BLaER1 (cell line): ENCODE results near the gene MTR.
A peak's percentile ranks its signal among the peaks of the same experiment; 100 is the strongest.

Experiments used
- H3K27ac ChIP-seq: shearing (Covaris generic); formaldehyde crosslinking; 2 replicates; pipeline ENCODE4 v1.8.1; 2022
- H3K27me3 ChIP-seq: shearing (Covaris generic); formaldehyde crosslinking; 2 replicates; pipeline ENCODE4 v1.8.1; 2022
- H3K36me3 ChIP-seq: shearing (Covaris generic); formaldehyde crosslinking; 2 replicates; pipeline ENCODE4 v1.8.1; 2022
- H3K4me1 ChIP-seq: shearing (Covaris generic); formaldehyde crosslinking; 2 replicates; pipeline ENCODE4 v1.8.1; 2022
- H3K4me2 ChIP-seq: shearing (Covaris generic); formaldehyde crosslinking; 2 replicates; pipeline ENCODE4 v1.8.1; 2022
- H3K4me3 ChIP-seq: shearing (Covaris generic); formaldehyde crosslinking; 2 replicates; pipeline ENCODE4 v1.8.1; 2022
- H3K9ac ChIP-seq: shearing (Covaris generic); formaldehyde crosslinking; 2 replicates; pipeline ENCODE4 v1.8.1; 2022
- H3K9me3 ChIP-seq: shearing (Covaris generic); formaldehyde crosslinking; 2 replicates; pipeline ENCODE4 v1.8.1; 2022
- H4K20me1 ChIP-seq: shearing (Covaris generic); formaldehyde crosslinking; 2 replicates; pipeline ENCODE4 v1.8.1; 2022
- Cebpa-rat ChIP-seq: shearing (Covaris generic); IDR thresholded peaks from 2 replicates; pipeline ENCODE4 v1.8.1; 2022

MTR gene

GRCh38 chr1:236768601-236769000, 26.5 kb upstream of the MTR start:
- no peaks in the 10 kb centered on the region for H3K9me3 ChIP-seq
- no peaks in the 10 kb centered on the region for H3K4me1 ChIP-seq
- TF ChIP-seq Cebpa-rat, result no peak
- H3K4me3 ChIP-seq, result no peak overlapping the region
- no peaks in the 10 kb centered on the region for H3K27me3 ChIP-seq
- no peak overlapping the region for H3K4me2 ChIP-seq
- no peak overlapping the region for H3K27ac ChIP-seq
- H3K9ac ChIP-seq, result no peak overlapping the region
- no peaks in the 10 kb centered on the region for H3K36me3 ChIP-seq
- H4K20me1 ChIP-seq, result no peaks in the 10 kb centered on the region

DNA sequence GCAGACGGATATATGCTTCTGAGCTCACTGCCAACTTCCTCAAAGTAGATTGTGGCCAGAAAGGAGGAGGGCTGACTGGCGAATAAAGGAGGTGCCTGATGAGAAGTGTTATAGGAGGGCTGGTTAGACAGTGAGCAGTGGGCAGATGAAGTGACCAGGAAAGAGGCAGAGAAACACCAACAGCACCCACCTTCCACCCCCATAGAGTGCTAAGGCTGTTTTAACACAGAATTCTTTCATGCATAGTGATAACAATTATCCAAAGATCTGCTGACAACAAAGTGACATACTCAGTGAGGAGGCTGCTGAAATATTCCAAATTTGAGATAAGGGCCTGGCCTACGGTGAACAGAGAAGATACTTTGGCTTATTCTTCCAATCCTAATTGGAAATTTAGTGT, 21.2 kb upstream of the MTR start:
- H4K20me1 ChIP-seq, result no peaks in the 10 kb centered on the region
- H3K27me3 ChIP-seq, result no peaks in the 10 kb centered on the region
- H3K36me3 ChIP-seq, result no peaks in the 10 kb centered on the region
- H3K9ac ChIP-seq, result no peak overlapping the region
- TF ChIP-seq Cebpa-rat, result no peak
- no peak overlapping the region for H3K27ac ChIP-seq
- peaks cover 2% of the 10 kb centered on the region for H3K9me3 ChIP-seq
- H3K4me1 ChIP-seq, result no peaks in the 10 kb centered on the region
- H3K4me2 ChIP-seq, result no peak overlapping the region
- no peak overlapping the region for H3K4me3 ChIP-seq

DNA sequence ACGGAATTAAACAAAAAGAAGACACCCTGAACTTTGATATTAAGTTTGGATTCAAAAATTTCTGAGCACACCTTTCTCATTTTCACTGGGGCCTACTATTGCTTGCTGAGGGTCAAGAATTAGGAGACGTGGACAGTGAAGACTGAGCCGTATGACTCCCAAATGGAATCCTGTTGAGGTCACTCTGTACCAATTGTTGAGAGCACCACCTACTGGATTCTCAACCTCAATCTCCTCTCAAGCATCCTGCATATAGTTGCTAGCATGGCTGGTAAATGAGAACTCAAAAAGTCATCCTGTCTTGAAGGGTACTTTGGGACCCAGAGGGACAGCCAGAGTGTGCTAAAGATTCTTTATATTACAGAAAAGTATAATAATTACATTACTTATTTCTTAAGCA, 20.2 kb upstream of the MTR start:
- H3K4me1 ChIP-seq, result no peaks in the 10 kb centered on the region
- H3K4me3 ChIP-seq, result no peak overlapping the region
- no peaks in the 10 kb centered on the region for H3K27me3 ChIP-seq
- no peak overlapping the region for H3K27ac ChIP-seq
- no peak overlapping the region for H3K9ac ChIP-seq
- no peaks in the 10 kb centered on the region for H3K36me3 ChIP-seq
- no peak overlapping the region for H3K4me2 ChIP-seq
- H4K20me1 ChIP-seq, result no peaks in the 10 kb centered on the region
- peaks cover 6% of the 10 kb centered on the region for H3K9me3 ChIP-seq
- no peak for TF ChIP-seq Cebpa-rat

DNA sequence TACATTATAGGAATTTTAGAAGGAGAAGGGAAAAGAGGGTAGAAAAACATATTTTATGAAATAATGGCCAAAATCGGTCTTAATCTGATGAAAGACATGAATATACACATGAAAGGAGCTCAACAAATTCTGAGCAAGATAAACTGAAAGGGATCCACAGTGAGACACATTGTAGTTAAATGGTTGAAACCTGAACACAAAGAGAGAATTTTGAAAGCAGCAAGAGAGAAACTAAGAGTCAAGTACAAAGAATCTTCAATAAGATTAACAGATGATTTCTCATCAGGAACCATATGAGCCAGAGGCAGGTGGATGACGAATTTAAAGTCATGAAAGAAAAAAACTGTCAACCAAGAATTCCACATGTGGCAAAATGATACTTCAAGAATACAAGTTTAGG, 15.8 kb upstream of the MTR start:
- Histone ChIP-seq H3K4me2 (no peak overlapping the region), H3K4me3 (no peak overlapping the region), H3K4me1 (no peaks in the 10 kb centered on the region), H3K27ac (no peak overlapping the region), H3K36me3 (no peaks in the 10 kb centered on the region), H4K20me1 (no peaks in the 10 kb centered on the region), H3K9ac (no peak overlapping the region), H3K27me3 (no peaks in the 10 kb centered on the region), H3K9me3 (peaks cover 6% of the 10 kb centered on the region)
- no peak for TF ChIP-seq Cebpa-rat

DNA sequence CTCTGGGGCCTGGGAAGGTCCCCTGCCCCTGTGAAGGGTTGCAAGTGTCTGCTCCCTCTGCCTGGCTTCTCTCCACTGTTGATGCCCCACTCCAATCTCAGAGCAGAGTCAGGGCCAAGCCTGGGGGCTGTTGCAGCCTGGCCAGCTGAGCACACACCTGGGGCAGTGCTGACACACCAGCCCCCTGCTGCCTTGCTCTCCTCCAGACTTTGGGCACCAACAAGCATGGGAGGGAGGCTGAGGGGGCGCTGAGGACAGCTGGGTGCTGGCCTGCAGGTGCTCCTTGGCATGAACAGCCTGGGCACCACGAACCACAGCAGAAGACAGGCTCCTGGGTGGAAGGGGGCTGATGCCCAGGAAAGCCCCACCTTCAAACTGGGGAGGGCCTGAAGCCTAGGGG, 9.6 kb upstream of the MTR start:
- Histone ChIP-seq H3K27me3 (no peaks in the 10 kb centered on the region), H3K4me1 (no peaks in the 10 kb centered on the region), H3K27ac (no peak overlapping the region), H3K4me2 (no peak overlapping the region), H3K9me3 (peaks cover 22% of the 10 kb centered on the region), H3K9ac (no peak overlapping the region), H3K4me3 (no peak overlapping the region), H3K36me3 (no peaks in the 10 kb centered on the region), H4K20me1 (no peaks in the 10 kb centered on the region)
- no peak for TF ChIP-seq Cebpa-rat

GRCh38 chr1:236786453-236786852, 8.6 kb upstream of the MTR start:
- Histone ChIP-seq H3K4me2 (no peak overlapping the region), H3K27me3 (no peaks in the 10 kb centered on the region), H3K9me3 (peaks cover 22% of the 10 kb centered on the region), H3K4me1 (no peaks in the 10 kb centered on the region), H3K36me3 (no peaks in the 10 kb centered on the region), H3K4me3 (no peak overlapping the region), H3K27ac (no peak overlapping the region), H3K9ac (no peak overlapping the region), H4K20me1 (no peaks in the 10 kb centered on the region)
- TF ChIP-seq Cebpa-rat, result no peak

GRCh38 chr1:236794585-236795034, 482 bp upstream of the MTR start:
- H3K9ac ChIP-seq, result peak overlapping the region; percentile 91; the same call in 1 of the 2 replicates
- no peaks in the 10 kb centered on the region for H3K9me3 ChIP-seq
- H3K27me3 ChIP-seq, result no peaks in the 10 kb centered on the region
- H4K20me1 ChIP-seq, result peaks cover 25% of the 10 kb centered on the region; the same call in 1 of the 2 replicates
- H3K4me1 ChIP-seq, result peaks cover 27% of the 10 kb centered on the region
- peak overlapping the region; percentile 92; the same call in 1 of the 2 replicates for H3K27ac ChIP-seq
- H3K4me2 ChIP-seq, result peak overlapping the region; percentile 63
- H3K4me3 ChIP-seq, result peak overlapping the region; percentile 83
- no peak for TF ChIP-seq Cebpa-rat
- peaks cover 4% of the 10 kb centered on the region; the same call in 1 of the 2 replicates for H3K36me3 ChIP-seq

GRCh38 chr1:236795757-236796667, 920 bp downstream of the MTR start:
- peak overlapping the region; percentile 92 for H3K27ac ChIP-seq
- peak overlapping the region; percentile 91 for H3K9ac ChIP-seq
- H3K4me3 ChIP-seq, result peak overlapping the region; percentile 83
- H3K4me1 ChIP-seq, result peaks cover 27% of the 10 kb centered on the region
- peak overlapping the region; percentile 83 for H3K4me2 ChIP-seq
- H3K36me3 ChIP-seq, result peaks cover 17% of the 10 kb centered on the region
- H3K27me3 ChIP-seq, result no peaks in the 10 kb centered on the region
- no peaks in the 10 kb centered on the region for H3K9me3 ChIP-seq
- H4K20me1 ChIP-seq, result peaks cover 38% of the 10 kb centered on the region; the same call in 1 of the 2 replicates
- no peak for TF ChIP-seq Cebpa-rat

DNA sequence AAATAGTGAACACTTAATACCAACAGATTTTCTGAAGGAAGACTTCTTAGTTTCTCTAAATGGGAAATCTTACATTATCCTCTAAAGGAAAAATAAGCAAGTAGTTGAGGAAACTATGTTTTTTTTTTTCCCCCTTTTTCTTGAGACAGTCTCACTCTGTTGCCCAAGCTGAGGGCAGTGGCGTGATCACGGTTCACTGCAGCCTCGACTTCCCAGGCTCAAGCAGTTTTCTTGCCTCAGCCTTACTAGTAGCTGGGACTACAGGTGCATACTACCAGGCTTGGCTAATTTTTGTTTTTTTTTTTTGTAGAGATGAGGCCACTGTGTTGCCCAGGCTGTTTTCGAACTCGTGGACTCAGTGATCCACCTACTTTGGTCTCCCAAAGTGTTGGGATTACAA, 3.9 kb downstream of the MTR start:
- no peaks in the 10 kb centered on the region for H3K9me3 ChIP-seq
- no peak for TF ChIP-seq Cebpa-rat
- H3K27ac ChIP-seq, result no peak overlapping the region
- no peak overlapping the region for H3K9ac ChIP-seq
- no peaks in the 10 kb centered on the region for H3K27me3 ChIP-seq
- H4K20me1 ChIP-seq, result peaks cover 68% of the 10 kb centered on the region
- peaks cover 29% of the 10 kb centered on the region for H3K36me3 ChIP-seq
- H3K4me3 ChIP-seq, result no peak overlapping the region
- H3K4me2 ChIP-seq, result peak overlapping the region; percentile 83
- peaks cover 27% of the 10 kb centered on the region for H3K4me1 ChIP-seq

GRCh38 chr1:236800002-236800620, 5.0 kb downstream of the MTR start:
- no peak for TF ChIP-seq Cebpa-rat
- H3K4me2 ChIP-seq, result no peak overlapping the region
- no peaks in the 10 kb centered on the region for H3K27me3 ChIP-seq
- H4K20me1 ChIP-seq, result peaks cover 75% of the 10 kb centered on the region
- H3K9me3 ChIP-seq, result no peaks in the 10 kb centered on the region
- peaks cover 27% of the 10 kb centered on the region for H3K4me1 ChIP-seq
- H3K36me3 ChIP-seq, result peaks cover 37% of the 10 kb centered on the region
- H3K9ac ChIP-seq, result no peak overlapping the region
- no peak overlapping the region for H3K4me3 ChIP-seq
- no peak overlapping the region for H3K27ac ChIP-seq
